ENCODE measurements around the gene KCNF1. TPM values are rescaled to one million over a fixed set of nuclear protein-coding genes. Genes with fewer than 3 reads are reported as not detected.

KCNF1 gene
- total and polyA plus RNA-seq, 2 of the 8 experiments (the other 6 are each of a cell fraction or from before 2014, with no cell fraction given) = 0.48 to 1.5 TPM

DNA sequence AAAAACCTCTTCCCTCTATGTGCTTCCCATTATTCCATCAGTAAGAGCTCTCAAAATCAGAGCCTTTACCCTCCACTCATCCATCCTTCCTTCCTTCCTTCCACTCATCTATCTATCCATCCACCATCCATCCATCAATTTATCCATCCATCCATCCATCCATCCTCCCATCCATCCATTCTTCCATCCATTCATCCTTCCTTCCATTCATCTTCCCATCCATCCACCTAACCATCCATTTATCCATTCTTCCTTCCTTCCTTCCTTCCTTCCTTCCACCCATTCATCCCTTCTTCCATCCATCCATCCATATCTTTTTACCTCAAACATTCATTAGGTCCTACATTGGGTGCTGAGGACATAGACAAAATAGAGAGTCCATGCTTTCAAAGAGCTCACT, 19.4 kb upstream of the KCNF1 start (continued):
- TF ChIP-seq TAF7 (optimal IDR thresholded peaks at IDR 0.05; ENCODE audit: borderline replicate concordance, low read depth, low read length) = no peak
